Stimulated activated CD4-positive, alpha-beta T cell treated with anti-CD3 and anti-CD28 coated beads, Interleukin-15, amount 100 ng/mL, for 48 hours (primary cell): ENCODE data around the gene FXYD1.
"Not testable (repeated sequence)": the region's sequence is repeated elsewhere in the genome, so short reads cannot be mapped to it uniquely, and the experiment has no call there.

ENCODE experiments used
- DNase-seq, 2 donors: peaks; one replicate each; pipeline ENCODE4 v3.0.0-alpha.2; 2020; ENCODE audit warnings: low read depth in 2 of 2

FXYD1 gene

DNA sequence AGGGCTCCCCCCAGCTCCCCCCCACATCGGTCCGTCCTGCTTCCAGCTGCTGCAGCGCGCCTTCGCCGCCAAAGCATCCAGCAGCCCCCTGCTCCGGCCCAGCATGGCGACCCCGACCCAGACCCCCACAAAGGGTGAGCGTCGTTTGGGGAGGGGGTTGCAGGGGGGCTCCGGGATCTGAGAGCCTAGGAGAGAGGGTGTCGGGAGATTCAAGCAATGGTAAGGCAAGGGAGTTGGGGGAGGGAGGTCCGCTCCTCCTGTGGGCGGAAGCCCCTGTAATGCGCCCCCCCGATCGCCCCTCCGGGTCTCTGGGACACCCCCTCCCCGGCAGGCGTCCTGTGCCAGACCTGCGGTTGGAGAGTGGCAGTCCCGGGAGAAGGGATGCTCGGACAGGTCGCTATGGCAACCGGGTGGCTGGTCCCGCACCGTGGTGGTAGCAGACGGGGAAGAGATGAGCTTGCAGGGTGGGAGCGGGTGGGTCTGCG, 4.6 kb downstream of the FXYD1 start, which contains the start of gene FXYD7:
Gene FXYD7 (plus strand): TSS at position 25 of the 485 bp plus-strand sequence. CDS start 79 bp downstream, at position 104.
- DNase-seq: no peak

DNA sequence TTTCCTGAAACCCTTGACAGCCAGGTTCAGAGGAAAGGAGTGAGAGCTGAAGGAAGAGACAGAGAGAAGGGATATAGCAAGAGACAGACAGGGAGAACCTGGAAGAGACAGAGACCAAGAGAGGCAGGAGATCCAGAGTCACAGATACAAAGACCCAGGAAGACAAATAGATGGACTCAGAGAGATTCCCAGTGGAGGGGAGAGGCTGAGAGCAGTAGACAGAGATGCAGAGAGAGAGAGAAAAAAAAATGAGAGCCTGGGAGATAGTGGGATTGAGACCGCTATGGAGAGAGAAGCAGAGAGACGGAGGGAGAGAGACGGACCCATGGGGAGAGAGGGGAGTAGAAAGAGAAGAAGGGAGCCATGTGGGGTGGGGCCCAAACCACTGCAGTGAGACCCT, 5.2 kb downstream of the FXYD1 start:
- DNase-seq: no peak

DNA sequence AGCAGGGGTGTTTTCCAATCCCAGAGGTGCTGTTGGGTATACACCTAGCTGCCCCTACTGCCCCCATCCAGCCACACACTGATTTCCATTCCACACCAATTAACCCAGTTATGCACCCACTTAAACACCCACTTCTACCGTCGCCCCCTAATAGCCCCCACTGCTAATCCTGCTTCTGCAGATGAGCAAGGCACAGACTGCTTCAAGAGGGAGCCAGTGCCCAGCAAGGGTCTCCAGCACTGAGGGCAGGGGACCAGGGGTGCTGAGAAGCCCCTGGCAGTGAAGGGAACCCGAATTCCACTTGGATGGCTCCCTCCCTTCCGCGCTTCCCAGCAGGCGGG, 5.6 kb downstream of the FXYD1 start:
- no peak for DNase-seq

DNA sequence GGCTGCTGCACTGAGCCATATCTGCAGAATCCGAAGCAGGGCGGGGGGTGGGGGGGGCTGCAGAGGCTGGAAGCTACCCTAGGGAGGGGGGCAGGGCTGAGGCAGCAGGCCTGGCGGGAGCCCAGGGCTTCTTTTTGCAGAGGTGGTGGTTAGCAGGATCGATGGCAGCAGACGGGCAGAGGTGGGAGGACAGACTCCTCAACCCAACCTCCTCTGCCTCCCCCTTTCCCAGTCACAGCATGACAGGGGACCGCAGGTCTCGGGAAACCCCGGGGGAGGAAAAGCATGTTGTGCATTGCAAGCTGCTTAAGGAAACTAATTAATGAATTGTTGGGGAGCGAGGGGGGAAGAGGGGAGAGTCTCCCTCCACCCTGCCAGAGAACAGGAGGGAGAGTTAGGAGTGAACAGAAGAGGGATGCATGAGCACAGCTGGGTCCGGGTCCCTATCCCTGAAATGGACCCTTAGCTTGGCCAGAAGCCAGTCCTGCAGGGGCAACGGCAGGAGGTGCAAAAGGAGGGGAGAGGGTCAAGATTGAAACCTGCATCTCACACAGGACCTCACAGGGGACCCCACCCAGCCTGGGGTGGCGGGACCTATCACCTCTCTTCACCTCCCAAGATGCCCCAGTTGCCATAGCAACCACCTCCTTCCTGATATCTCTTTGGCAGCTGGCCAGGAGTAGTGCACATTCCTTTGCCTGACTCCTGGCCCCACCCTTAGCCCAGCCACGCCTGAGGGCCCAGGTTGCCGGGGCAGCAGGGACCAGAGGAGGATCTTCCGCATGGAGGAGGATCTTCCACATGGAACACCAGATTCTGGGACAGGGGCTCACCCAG, 6.2 kb downstream of the FXYD1 start:
- no peak for DNase-seq

DNA sequence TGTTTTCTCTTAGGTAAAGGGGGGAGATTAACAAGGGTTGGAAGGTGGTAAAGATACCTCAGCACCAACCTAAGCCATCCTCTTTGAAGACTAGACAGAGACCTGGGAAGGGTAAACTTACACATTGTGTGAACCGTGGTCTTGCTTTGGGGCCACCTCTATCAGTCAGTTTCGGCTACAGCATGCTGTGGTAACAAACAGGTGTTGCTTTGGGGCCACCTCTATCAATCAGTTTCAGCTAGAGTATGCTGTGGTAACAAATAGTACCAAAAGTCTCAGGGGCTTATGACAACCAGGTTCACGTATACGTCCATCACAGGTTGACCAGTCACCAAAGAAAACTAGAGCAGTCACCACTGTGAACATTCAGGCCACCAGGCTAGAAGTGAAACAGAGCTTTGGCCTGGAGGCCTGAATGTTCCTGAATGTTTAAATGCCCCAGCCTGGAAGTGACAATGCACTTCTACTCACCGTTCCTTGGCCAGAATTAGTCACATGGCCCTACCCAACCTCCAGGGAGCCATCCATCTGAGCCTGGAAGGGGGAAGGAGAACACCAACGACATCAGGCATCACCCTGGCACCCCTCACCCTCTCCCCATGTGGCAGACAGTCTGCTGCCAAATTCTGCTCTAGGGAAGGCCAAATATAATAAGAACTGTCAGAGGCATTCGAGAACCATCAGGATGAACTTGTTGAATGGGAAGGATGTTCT, 8.3 kb downstream of the FXYD1 start:
- no peak for DNase-seq

DNA sequence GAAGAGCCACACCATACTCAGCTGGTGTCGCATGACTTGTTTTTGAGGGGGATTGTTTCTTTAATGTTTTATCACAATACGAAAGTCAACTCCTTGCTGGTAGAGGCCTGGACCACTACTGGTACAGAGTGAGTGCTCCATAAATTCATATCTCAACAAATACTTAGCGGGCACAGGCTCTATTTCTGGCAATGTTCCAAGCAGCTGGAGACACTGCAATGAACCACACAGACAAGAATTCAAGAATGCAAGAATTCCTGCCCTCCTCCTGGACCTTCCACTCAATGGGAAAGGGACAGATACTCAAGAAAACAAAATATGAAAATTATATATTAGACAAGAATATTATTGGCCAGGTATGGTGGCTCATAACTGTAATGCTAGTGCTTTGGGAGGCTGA, 10.8 kb downstream of the FXYD1 start:
- no peak for DNase-seq

DNA sequence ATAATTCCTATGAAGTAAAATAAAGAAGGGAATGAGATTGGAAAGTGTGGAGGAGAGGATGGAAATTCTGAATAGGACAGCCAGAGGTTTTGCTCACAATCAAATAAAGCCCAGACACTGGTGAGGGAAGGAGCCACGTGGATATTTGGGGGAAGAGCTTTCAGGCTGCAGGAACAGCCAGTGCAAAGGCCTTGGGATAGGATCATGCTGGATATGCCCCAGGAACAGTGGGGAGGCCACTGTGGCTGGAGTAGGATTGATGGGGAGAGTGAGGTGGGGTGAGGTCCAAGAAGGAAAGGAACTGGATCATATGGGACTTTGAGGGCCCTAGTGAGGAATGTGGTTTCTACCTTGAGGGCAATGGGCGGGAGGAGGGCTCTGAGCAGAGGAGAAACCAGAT, 11.8 kb downstream of the FXYD1 start:
- no peak for DNase-seq

DNA sequence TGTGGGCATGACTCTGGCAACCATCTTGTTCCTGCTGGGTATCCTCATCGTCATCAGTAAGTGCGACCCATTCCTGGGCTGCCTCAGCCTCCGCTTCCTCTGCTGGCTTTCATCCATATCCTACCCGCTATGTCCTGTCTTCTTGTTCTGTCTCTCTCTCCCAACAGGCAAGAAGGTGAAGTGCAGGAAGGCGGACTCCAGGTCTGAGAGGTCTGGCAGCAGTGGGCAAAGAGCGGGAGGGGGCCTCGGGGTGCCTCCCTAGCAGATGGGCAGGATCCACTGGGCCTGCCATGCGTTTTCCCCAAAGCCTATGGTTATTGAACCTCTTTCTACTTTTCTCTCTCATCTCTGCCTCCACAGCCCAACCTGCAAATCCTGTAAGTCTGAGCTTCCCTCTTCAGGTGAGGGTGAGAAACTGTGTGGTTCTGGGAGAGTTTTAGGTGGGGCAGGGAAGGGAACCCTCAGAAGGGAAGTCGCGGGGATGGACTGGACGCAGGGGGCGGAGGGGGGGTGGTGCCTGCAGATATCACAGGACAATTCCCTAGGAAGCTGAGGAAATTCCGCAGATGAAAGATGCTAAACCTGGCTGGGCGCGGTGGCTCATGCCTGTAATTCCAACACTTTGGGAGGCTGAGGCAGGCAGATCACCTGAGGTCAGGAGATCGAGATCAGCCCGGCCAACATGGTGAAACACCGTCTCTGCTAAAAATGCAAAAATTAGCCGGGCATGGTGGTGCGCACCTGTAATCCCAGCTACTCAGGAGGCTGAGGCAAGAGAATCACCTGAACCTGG, 12.8 kb downstream of the FXYD1 start:
- DNase-seq: no peak

DNA sequence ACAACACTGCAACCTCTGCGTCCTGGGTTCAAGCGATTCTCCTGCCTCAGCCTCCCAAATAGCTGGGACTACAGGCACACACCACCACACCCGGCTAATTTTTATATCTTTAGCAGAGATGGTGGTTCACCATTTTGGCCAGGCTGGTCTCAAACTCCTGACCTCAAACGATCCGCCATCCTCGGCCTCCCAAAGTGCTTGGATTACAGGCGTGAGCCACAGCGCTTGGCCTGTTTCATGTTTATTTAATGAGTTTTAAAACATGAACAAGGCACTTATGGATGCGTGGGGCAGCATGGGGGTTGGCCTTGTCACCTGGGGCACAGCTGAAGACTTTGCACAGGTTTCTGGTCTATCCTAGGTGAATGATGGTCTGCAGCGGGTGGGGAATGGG, 14.5 kb downstream of the FXYD1 start:
- not testable (repeated sequence) for DNase-seq

DNA sequence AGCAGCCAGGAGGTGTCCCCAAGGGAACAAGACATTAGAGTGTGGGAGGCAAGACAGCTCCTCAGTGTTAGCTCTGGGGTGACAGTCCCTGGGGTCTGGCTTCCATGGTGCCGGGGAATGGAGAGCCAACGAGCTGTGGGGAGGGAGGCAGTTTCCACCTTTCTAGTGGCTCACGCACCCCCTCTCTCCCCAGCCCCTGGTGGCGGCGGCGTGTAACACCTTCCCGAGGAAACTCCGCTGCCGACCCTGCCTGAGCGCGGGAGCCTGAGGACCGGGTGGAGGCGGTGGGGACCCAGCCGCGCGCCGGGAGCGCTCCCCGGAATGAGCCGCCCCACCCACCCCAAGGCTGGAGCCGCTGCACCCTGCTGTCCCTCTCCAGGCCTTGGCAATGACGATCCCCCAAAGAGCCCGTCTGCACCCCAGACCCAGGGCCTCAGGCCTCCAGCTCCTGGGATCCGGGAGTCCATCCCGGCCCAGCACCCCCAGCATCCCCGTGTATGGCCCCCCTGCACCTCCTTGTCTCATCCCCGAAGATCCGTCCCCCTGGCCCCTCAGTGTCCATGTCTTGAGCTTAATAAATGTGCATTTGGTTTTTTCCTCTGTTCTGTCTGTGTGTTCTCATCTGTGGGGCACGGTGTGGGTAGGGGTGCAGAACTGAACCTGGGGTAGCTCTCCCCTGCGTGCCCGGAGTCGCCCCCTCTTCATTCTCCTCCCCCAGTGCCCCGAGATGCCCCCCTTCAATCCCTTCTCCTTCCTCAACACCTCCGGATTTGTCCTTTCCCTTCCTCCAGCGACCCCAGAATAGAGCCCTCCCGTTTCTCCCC, 15.3 kb downstream of the FXYD1 start:
- peak; percentile 70 to 74 for DNase-seq

DNA sequence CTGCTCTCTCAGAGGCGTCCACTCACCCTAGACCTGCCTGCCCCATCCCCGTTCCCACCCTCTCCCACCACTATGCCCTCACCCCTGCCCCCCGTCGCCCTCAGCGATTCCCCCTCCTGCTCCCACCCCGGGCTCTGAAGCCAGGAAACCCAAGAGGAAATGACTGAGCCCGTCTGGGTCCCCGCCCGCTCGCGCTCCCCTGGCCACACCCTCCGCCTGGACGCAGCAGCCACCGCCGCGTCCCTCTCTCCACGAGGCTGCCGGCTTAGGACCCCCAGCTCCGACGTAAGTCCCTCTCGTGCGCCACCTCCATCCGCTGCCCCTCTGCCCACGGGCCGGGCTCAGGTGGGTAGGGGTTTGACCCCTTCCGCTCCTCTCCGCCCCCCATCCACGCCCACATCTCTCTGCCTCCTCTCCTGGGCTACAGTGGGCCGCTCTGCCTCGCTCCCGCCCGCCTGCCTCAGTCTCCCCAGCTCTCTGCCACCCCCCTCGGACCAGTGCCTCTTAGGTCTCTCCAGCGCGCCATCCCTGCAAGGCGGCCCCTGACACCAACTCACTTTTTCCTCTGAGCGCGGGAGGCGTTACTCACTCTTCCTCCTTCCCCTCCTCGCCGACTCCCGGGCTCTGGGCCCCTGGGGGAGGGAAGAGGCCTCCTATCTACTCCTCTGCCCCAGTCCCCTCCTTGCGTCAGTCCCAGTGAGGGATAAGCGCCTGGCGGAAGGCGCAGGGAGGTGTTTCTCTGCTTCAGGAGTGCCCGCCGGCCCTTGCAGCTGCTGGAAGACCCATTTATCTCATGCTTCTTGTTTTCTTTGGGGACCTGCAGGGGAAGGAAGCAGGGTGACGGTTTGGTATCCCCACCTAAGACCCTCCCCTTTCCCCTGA, 16.1 kb downstream of the FXYD1 start, which contains the start of gene FXYD5:
Gene FXYD5 (plus strand): TSS at position 211 of the 882 bp plus-strand sequence. CDS start 816 bp downstream, outside the sequence.
- DNase-seq: peak; percentile 75 to 80

DNA sequence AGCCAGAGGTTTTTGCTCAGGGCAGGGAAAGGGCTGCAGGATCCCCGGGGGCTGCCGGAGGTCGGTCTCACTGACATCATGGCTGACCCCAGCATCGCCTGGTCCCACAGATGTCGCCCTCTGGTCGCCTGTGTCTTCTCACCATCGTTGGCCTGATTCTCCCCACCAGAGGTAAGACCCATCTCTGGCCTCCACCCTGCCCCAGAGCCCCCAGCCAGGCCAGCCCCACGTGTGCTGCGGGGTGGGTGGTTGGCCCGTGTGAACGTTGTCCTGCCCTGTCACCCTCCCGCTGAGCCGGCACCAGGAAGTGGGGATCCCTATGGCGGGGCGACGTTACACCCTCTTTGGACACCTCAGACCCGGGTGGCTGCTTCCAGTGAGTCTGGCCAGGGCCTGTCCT, 16.8 kb downstream of the FXYD1 start:
- DNase-seq: no peak

DNA sequence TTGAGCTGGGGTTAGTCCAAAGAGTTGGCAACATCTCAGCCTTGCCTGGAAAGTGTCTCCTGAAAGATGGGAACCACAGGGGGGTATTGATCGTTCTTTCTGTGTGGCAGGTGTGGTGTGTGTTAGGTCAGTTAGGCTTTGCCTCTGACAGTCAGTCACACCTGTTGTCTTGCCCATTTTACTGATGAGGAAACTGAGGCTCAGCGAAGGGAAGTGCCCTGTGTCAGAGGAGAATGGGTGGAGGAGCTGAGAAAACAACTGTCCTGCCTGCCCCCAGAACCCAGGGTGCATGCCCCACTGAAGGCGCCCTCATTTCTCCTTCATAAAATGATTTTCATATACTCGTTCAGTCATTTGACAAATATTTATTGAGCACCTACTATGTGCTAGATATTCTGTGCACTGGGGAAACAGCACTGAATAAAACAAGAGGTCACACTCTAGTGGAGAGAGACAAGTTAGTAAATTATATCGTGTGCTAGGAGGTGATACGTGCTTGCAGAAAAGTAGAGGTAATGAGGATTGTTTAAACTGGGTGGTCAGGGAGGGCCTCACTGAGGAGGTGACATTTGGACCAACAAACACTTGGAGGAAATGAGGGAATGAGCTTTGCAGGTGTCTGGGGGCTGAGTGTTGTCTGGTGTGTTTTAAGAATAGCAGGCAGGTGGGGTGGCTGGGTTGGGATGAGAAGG, 17.5 kb downstream of the FXYD1 start:
- no peak for DNase-seq

DNA sequence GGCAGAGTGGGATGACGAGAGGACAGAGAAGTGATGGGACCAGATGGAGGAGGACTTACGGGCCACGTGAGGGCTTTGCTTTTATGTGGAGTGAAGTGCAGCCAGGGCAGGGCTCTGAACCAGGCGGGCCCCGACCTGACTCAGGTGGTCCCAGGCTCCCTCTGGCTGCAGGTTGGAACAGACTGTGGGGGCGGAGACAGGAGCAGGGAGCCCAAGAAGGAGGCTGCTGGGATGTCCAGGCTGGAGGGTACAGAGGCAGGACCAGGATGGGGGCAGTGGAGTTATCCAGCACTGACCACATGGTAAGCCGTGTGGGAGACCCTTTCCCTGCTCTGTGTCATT, 18.0 kb downstream of the FXYD1 start:
- DNase-seq: no peak

DNA sequence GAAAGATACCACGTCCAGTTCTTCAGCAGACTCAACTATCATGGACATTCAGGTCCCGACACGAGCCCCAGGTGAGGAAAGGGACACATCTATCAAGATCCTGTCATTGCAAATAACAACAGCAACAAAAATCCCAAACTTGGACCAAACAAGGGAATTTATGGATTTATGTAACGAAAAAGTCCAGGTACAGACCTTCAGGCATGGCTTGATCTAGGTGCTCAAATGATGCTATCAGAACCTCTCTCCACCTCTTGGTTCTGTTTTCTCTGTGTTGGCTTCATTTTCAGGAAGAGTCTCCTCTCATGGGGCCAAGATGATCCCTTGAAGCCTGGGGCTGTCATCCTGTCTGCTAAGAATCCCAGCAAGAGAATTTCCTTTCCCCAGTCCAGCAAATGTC, 18.8 kb downstream of the FXYD1 start:
- DNase-seq: no peak

DNA sequence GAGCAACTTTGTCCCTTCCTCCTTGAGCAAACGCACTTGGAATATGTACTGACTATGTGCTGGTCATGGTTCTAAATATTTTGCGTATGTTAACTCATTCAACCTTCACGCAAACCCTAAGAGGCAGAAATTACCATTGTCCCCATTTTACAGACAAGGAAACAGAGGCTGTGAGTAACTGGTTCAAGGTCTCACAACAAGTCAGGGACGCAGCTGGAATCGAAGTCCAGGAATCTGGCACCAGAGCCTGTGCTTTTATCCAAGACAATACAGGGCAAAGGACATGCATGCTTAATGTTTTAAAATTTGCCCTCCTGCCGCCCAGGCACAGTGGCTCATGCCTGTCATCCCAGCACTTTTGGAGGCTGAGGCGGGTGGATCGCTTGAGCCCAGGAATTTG, 21.0 kb downstream of the FXYD1 start:
- DNase-seq: no peak

DNA sequence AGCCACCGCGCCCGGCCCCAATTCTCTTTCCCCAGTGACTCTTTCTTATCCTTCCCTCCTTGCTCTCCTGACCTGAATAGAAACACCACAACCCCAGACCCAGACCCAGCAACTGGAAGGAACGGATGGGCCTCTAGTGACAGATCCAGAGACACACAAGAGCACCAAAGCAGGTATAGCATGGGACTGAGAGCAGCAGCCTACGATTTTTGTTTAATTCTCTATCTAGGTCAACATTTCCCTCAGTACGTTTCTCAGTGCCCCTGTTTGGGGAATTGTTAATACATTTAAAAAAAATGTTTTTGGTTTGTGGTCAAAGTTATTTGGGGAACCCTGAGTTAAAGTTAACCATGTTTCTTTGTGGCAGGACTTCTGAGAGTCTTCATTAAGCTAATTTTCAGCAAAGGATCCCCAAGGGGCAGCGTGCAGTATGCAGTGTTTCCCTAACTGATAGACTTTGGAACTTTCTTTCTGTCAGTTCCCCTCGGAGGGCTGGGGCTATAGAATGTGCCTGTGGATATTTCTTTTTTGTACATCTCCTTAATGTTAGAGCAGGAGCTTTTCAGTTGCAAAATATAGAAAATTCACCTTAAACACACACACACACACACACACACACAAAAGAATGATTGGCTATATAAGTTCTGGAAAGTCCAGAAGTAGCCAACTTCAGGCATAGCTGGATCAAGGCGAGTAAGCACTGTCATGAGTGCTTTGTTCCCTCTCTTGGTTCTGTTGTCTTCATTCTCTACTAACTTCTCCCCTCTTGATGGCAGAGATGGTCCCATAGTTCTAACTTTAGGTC, 22.2 kb downstream of the FXYD1 start:
- DNase-seq: no peak

DNA sequence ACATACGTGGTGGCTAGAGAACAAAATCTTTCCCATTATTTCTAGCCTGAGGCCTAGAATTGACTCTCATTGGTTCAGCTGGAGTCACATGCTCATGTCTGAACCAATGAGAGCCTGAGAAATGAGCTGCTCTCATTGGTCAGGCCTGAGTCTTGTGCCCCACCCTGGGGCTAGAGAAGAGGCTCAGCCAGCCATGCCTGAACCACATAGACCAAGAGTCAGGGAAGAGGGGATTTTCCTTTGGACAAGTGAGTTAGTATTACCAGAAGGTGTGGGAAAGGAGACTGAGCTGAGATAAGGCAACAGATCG, 22.8 kb downstream of the FXYD1 start:
- DNase-seq: no peak
